IMR-90 (cell line): ENCODE measurements around the gene EEF1AKMT1. TPM values are rescaled to one million over a fixed set of nuclear protein-coding genes. Genes with fewer than 3 reads are reported as not detected.

Source experiments
- ATAC-seq: fragments of 200-7000 bp; cut with Tn5 transposase; 2 replicates; pipeline ENCODE4 v1.9.1; 2020; ENCODE audit warnings: low read depth, mild to moderate bottlenecking, moderate library complexity
- BruUV-seq: library from RNA; stranded (reverse); fragments of 400-500 nt; replicated peaks from 2 replicates; lab custom pipeline; 2021; lab: Mats Ljungman, UMichigan
- CTCF ChIA-PET: fragments of 300-600 bp; formaldehyde crosslinking; extraction: SDS; loops from one replicate; lab custom pipeline; 2021; ENCODE audit warnings: antibody characterized with exemption; lab: Yijun Ruan, JAX
- POLR2A ChIA-PET: fragments of 300-600 bp; sonication (Branson Sonifier 250); formaldehyde crosslinking; loops from one replicate; lab custom pipeline; 2022; ENCODE audit warnings: antibody characterized with exemption; ENCODE audit not compliant: unreplicated experiment; lab: Charles Lee
- DNase-seq: peaks from one replicate; pipeline ENCODE4 v3.0.0; 2013
- H2AFZ ChIP-seq: replicated peaks from 2 replicates; pipeline ENCODE3; 2013; ENCODE audit warnings: low read length, mild to moderate bottlenecking; ENCODE audit not compliant: poor library complexity
- H2AK5ac ChIP-seq: 2 replicates; pipeline ENCODE4 v1.6.1; 2013; ENCODE audit warnings: low read depth, low read length, inconsistent platforms
- H2AK9ac ChIP-seq: replicated peaks from 2 replicates; pipeline ENCODE3; 2013; ENCODE audit warnings: mild to moderate bottlenecking, low read depth, low read length, moderate library complexity; ENCODE audit not compliant: poor library complexity
- H2BK120ac ChIP-seq: 2 replicates; pipeline ENCODE4 v1.6.1; 2013; ENCODE audit warnings: low read depth, low read length, inconsistent platforms
- H2BK15ac ChIP-seq: 3 replicates; pipeline ENCODE4 v1.6.1; 2013; ENCODE audit warnings: low read depth, low read length, inconsistent platforms
- H2BK20ac ChIP-seq: 2 replicates; pipeline ENCODE4 v1.6.1; 2013; ENCODE audit warnings: low read depth, mild to moderate bottlenecking, inconsistent platforms, low read length, moderate library complexity
- H2BK5ac ChIP-seq: 2 replicates; pipeline ENCODE4 v1.6.1; 2013; ENCODE audit warnings: mild to moderate bottlenecking, low read depth, low read length, inconsistent platforms; ENCODE audit not compliant: poor library complexity, severe bottlenecking
- H3K14ac ChIP-seq: replicated peaks from 2 replicates; pipeline ENCODE4 v1.6.1; 2013; ENCODE audit warnings: low read depth, low read length, inconsistent platforms
- H3K18ac ChIP-seq: 2 replicates; pipeline ENCODE4 v1.6.1; 2013; ENCODE audit warnings: low read depth, low read length, control low read depth
- H3K23ac ChIP-seq: 2 replicates; pipeline ENCODE4 v1.6.1; 2013; ENCODE audit warnings: low read depth, low read length, inconsistent platforms
- H3K27ac ChIP-seq: 2 replicates; pipeline ENCODE4 v1.5.1; 2013; ENCODE audit warnings: mild to moderate bottlenecking, control low read depth, low read length; ENCODE audit not compliant: insufficient read depth
- H3K27me3 ChIP-seq: 2 replicates; pipeline ENCODE4 v1.6.1; 2013; ENCODE audit warnings: low read length; ENCODE audit not compliant: control insufficient read depth, insufficient read depth
- H3K36me3 ChIP-seq: 2 replicates; pipeline ENCODE4 v1.6.1; 2013; ENCODE audit warnings: low read length, mixed read lengths; ENCODE audit not compliant: control insufficient read depth, insufficient read depth
- H3K4ac ChIP-seq: 2 replicates; pipeline ENCODE4 v1.6.1; 2013; ENCODE audit warnings: low read depth, low read length, inconsistent platforms
- H3K4me1 ChIP-seq: 2 replicates; pipeline ENCODE4 v1.6.1; 2013; ENCODE audit warnings: low read length, mixed read lengths; ENCODE audit not compliant: control insufficient read depth, insufficient read depth
- H3K4me2 ChIP-seq: 2 replicates; pipeline ENCODE4 v1.6.1; 2013; ENCODE audit warnings: low read depth, mild to moderate bottlenecking, control low read depth, low read length, moderate library complexity
- H3K4me3 ChIP-seq: 2 replicates; pipeline ENCODE4 v1.5.1; 2013; ENCODE audit warnings: low read depth, mild to moderate bottlenecking, control low read depth, low read length, moderate library complexity; ENCODE audit not compliant: insufficient read depth
- H3K56ac ChIP-seq: 2 replicates; pipeline ENCODE4 v1.6.1; 2013; ENCODE audit warnings: low read length, inconsistent platforms; ENCODE audit not compliant: insufficient read depth; ENCODE audit errors: extremely low read depth
- H3K79me1 ChIP-seq, 2 experiments: 2 replicates each; pipeline ENCODE4 v1.6.1; 2013; ENCODE audit warnings: low read length in 2 of 2, inconsistent platforms in 1 of 2, low read depth in 1 of 2
- H3K9ac ChIP-seq: 2 replicates; pipeline ENCODE4 v1.6.1; 2013; ENCODE audit warnings: low read depth, low read length, control low read depth
- H3K9me1 ChIP-seq: 2 replicates; pipeline ENCODE4 v1.6.1; 2013; ENCODE audit warnings: low read length, inconsistent platforms; ENCODE audit not compliant: insufficient read depth
- H3K9me3 ChIP-seq: 2 replicates; pipeline ENCODE4 v1.6.1; 2013; ENCODE audit warnings: low read length; ENCODE audit not compliant: control insufficient read depth, insufficient read depth
- H4K20me1 ChIP-seq: 2 replicates; pipeline ENCODE4 v1.6.1; 2013; ENCODE audit warnings: low read length, inconsistent platforms; ENCODE audit not compliant: insufficient read depth
- H4K5ac ChIP-seq: 2 replicates; pipeline ENCODE4 v1.6.1; 2013; ENCODE audit warnings: mild to moderate bottlenecking, low read depth, low read length, control low read depth
- H4K8ac ChIP-seq, 2 experiments: 2 replicates each; pipeline ENCODE4 v1.6.1; 2013; ENCODE audit warnings: low read depth in 2 of 2, low read length in 2 of 2, control low read depth in 1 of 2, inconsistent platforms in 1 of 2
- H4K91ac ChIP-seq: 2 replicates; pipeline ENCODE4 v1.6.1; 2013; ENCODE audit warnings: low read depth, low read length, inconsistent platforms; ENCODE audit not compliant: insufficient read depth
- MXI1 ChIP-seq: IDR thresholded peaks from 2 replicates; pipeline ENCODE4 v1.6.1; 2012; ENCODE audit warnings: low read depth, mild to moderate bottlenecking, low read length, moderate library complexity, borderline replicate concordance
- POLR2A ChIP-seq: IDR thresholded peaks from 2 replicates; pipeline ENCODE4 v1.6.1; 2012; ENCODE audit warnings: mild to moderate bottlenecking, low read depth, low read length
- SMC3 ChIP-seq: fragments of 150-350 bp; IDR thresholded peaks from 2 replicates; pipeline ENCODE4 v1.6.1; 2016; ENCODE audit warnings: low read depth, mild to moderate bottlenecking, antibody characterized with exemption, low read length, moderate library complexity
- WGBS, 2 experiments: methylation state at CpG; one replicate each; pipeline versions ENCODE4 v1.1.5 to v1.1.7; 2013; ENCODE audit warnings: missing lambda C conversion rate in 2 of 2; ENCODE audit not compliant: insufficient read length in 1 of 2; ENCODE audit errors: extremely low coverage in 2 of 2; 5-methylcytosine and 5-hydroxymethylcytosine counted together
- dilution Hi-C: fragments of 300-500 bp; cut with HindIII; formaldehyde crosslinking; loops from one replicate; pipeline ENCODE4 v1.14.3; 2018; ENCODE audit warnings: low sequenced_read_pairs; ENCODE audit not compliant: unreplicated experiment
- in situ Hi-C: fragments of 300-500 bp; cut with MboI; formaldehyde crosslinking; loops from 3 replicates; pipeline ENCODE4 v1.14.3; 2019; ENCODE audit warnings: low sequenced_read_pairs, inconsistent platforms, mixed read lengths
- intact Hi-C: fragments of 100-400 bp; cut with micrococcal nuclease; formaldehyde crosslinking; loops from 2 replicates; pipeline ENCODE4 v1.10.0; 2022
- polyA plus RNA-seq, 3 experiments: library from polyadenylated mRNA; depleted of rRNA; stranded (reverse); fragments of >200 nt; gene quantifications; 2 replicates each; pipeline ENCODE4 v1.2.3, GENCODE V29; 2012; ENCODE audit warnings: low replicate concordance in 1 of 3
- total RNA-seq: library from RNA; depleted of rRNA; stranded (reverse); fragments of >200 nt; gene quantifications from 2 replicates; pipeline ENCODE4 v1.2.3, GENCODE V29; 2012

Gene EEF1AKMT1
- total and polyA plus RNA-seq, 2 of the 4 experiments (the other 2 are of a cell fraction): 10.0 to 10.6 TPM

- Histone ChIP-seq H3K18ac (peak overlapping the region; percentile 37; the same call in 1 of the 2 replicates), H3K14ac (no peak overlapping the region), H3K4me1 (peaks cover 7% of the 10 kb centered on the region), H2BK120ac (0 out of 2 replicates have a peak overlapping the region, but pooled peaks have one; percentile 36), H2BK5ac (no peak overlapping the region), H3K4ac (peak overlapping the region; percentile 75; the same call in 1 of the 2 replicates), H3K79me1 (peaks cover 3 to 28% of the 10 kb centered on the region in 2 experiments; a peak in 2 of 4 replicates), H3K9me3 (no peaks in the 10 kb centered on the region), H3K4me2 (no peak overlapping the region), H3K9me1 (peaks cover 4% of the 10 kb centered on the region), H2BK15ac (peak overlapping the region; percentile 12; the same call in 1 of the 3 replicates), H3K36me3 (peaks cover 3% of the 10 kb centered on the region), H3K23ac (no peak overlapping the region), H3K27ac (peak overlapping the region; percentile 27; the same call in 1 of the 2 replicates), H2AK9ac (no peak overlapping the region), H2AK5ac (peak overlapping the region; percentile 94), H4K91ac (no peak overlapping the region), H2BK20ac (no peak overlapping the region), H4K20me1 (peaks cover 4% of the 10 kb centered on the region; the same call in 1 of the 2 replicates), H3K4me3 (no peak overlapping the region), H4K8ac (peak overlapping the region in 1 of 2 experiments; percentile 13; a peak in 1 of 4 replicates), H3K56ac (no peak overlapping the region), H3K27me3 (no peaks in the 10 kb centered on the region), H3K9ac (no peak overlapping the region), H4K5ac (peak overlapping the region; percentile 5; the same call in 1 of the 2 replicates), H2AFZ (no peak overlapping the region)
- no TSS peak for BruUV-seq
- TF ChIP-seq SMC3 (no peak), MXI1 (no peak), POLR2A (no peak)
- POLR2A ChIA-PET: no interaction called here
- intact Hi-C loops (no loop called here), in situ Hi-C loops (no loop called here), dilution Hi-C loops (no loop called here)
- DNase-seq (no peak), ATAC-seq (no peak)
- CTCF ChIA-PET: no interaction called here
- WGBS, 2 experiments: no CpG with 5 or more reads among the region's 7 CpGs
These were observed 39.1 kb upstream of the EEF1AKMT1 start for GRCh38 chr13:20812890-20813289.
